Ascending aorta (tissue), 2 donors: ENCODE data around the gene ADAMTS14. TPM values are rescaled to one million over a fixed set of nuclear protein-coding genes. Genes with fewer than 3 reads are reported as not detected.
"Not testable (repeated sequence)": the region's sequence is repeated elsewhere in the genome, so short reads cannot be mapped to it uniquely, and the experiment has no call there.

Source experiments
- DNase-seq, 2 donors: peaks; one replicate each; pipeline ENCODE4 v3.0.0-alpha.2; 2019; ENCODE audit warnings: low spot score in 2 of 2
- H3K27ac ChIP-seq, 2 donors: fragments of 200-600 bp; sonication (generic); one replicate each; pipeline ENCODE4 v1.5.1; 2016 to 2017; ENCODE audit warnings: mild to moderate bottlenecking in 1 of 2
- H3K27me3 ChIP-seq: fragments of 200-600 bp; sonication (generic); one replicate; pipeline ENCODE4 v1.5.1; 2017
- H3K36me3 ChIP-seq, 2 donors: fragments of 200-600 bp; sonication (generic); one replicate each; pipeline ENCODE4 v1.5.1; 2016
- H3K4me1 ChIP-seq, 2 donors: fragments of 200-600 bp; sonication (generic); one replicate each; pipeline ENCODE4 v1.5.1; 2016 to 2017; ENCODE audit warnings: mild to moderate bottlenecking in 1 of 2
- H3K4me3 ChIP-seq, 2 donors: fragments of 200-600 bp; sonication (generic); one replicate each; pipeline ENCODE4 v1.5.1; 2016 to 2017; ENCODE audit warnings: mild to moderate bottlenecking in 1 of 2
- H3K9me3 ChIP-seq, 2 donors: fragments of 200-600 bp; sonication (generic); one replicate each; pipeline ENCODE4 v1.5.1; 2016
- CTCF ChIP-seq, 3 experiments: fragments of 200-600 bp in 2 of 3; fragments of 450-650 bp in 1 of 3; sonication (generic) in 2 of 3; IDR thresholded peaks; one replicate each; pipeline ENCODE4 v1.5.1; 2016 to 2019; ENCODE audit warnings: antibody characterized with exemption in 3 of 3, mild to moderate bottlenecking in 1 of 3, moderate library complexity in 1 of 3
- intact Hi-C: fragments of 100-400 bp; cut with DNase I; formaldehyde crosslinking; loops from one replicate; pipeline ENCODE4 v1.15.1; 2023
- total RNA-seq: library from RNA; depleted of rRNA; stranded (reverse); fragments of >200 nt; gene quantifications from one replicate; pipeline ENCODE4 v1.1.0, GENCODE V29; 2016

Gene ADAMTS14
- total RNA-seq, 1 donor from 2014 or later, result 0.32 TPM

- Histone ChIP-seq H3K27me3 (no peaks in the 10 kb centered on the region), H3K9me3 (peaks cover 0 to 6% of the 10 kb centered on the region in 2 donors), H3K36me3 (no peaks in the 10 kb centered on the region), H3K4me1 (no peaks in the 10 kb centered on the region), H3K27ac (no peak overlapping the region), H3K4me3 (no peak overlapping the region)
- no peak for DNase-seq
- TF ChIP-seq CTCF (IDR thresholded peaks at IDR 0.05), result no peak
- intact Hi-C loops, result no loop called here
Observed at GRCh38 chr10:70634011-70634410, 38.3 kb upstream of the ADAMTS14 start.

DNA sequence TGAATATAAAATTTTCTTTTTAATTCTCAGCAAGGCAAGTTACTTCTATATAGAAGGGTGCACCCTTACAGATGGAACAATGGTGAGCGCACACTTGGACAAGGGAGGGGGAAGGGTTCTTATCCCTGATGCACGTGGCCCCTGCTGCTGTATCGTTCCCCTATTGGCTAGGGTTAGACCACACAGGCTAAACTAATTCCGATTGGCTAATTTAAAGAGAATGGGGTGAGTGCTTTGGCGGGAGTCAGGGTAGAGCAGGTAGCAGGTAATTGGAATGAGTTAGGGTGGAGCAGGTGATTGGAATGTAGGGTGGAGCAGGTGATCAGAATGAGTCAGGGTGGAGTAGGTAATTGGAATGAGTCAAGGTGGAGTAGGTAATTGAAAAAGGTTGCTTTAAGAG, 37.8 kb upstream of the ADAMTS14 start:
- DNase-seq, H3K4me1 ChIP-seq, H3K36me3 ChIP-seq, H3K9me3 ChIP-seq, H3K27me3 ChIP-seq, H3K4me3 ChIP-seq, H3K27ac ChIP-seq, intact Hi-C loops: not testable (repeated sequence)

DNA sequence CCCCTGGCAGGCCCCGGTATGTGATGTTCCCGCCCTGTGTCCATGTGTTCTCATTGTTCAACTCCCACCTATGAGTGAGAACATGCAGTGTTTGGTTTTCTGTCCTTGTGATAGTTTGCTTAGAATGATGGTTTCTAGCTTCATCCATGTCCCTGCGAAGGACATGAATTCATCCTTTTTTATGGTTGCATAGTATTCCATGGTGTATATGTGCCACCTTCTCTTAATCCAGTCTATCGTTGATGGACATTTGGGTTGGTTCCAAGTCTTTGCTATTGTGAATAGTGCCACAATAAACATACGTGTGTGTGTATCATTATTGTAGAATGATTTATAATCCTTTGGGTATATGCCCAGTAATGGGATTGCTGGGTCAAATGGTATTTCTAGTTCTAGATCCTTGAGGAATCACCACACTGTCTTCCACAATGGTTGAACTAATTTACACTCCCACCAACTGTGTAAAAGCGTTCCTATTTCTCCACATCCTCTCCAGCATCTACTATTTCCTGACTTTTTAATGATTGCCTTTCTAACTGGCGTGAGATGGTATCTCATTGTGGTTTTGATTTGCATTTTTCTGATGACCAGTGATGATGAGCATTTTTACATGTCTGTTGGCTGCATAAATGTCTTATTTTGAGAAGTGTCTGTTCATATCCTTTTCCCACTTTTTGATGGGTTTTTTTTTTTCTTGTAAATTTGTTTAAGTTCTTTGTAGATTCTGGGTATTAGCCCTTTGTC, 32.5 kb upstream of the ADAMTS14 start:
- H3K36me3 ChIP-seq, H3K27me3 ChIP-seq, H3K27ac ChIP-seq, DNase-seq, H3K4me1 ChIP-seq, H3K9me3 ChIP-seq, intact Hi-C loops, H3K4me3 ChIP-seq: not testable (repeated sequence)

DNA sequence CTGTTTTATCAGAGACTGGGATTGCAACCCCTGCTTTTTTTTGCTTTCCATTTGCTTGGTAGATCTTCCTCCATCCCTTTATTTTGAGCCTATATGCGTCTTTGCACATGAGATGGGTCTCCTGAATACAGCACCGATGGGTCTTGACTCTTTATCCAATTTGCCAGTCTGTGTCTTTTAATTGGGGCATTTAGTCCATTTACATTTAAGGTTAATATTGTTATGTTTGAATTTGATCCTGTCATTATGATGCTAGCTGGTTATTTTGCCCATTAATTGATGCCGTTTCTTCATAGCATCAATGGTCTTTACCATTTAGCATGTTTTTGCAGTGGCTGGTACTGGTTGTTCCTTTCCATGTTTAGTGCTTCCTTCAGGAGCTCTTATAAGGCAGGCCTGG, 29.0 kb upstream of the ADAMTS14 start:
- H3K27ac ChIP-seq, H3K9me3 ChIP-seq, H3K36me3 ChIP-seq, H3K4me3 ChIP-seq, intact Hi-C loops, H3K27me3 ChIP-seq, DNase-seq, H3K4me1 ChIP-seq: not testable (repeated sequence)

DNA sequence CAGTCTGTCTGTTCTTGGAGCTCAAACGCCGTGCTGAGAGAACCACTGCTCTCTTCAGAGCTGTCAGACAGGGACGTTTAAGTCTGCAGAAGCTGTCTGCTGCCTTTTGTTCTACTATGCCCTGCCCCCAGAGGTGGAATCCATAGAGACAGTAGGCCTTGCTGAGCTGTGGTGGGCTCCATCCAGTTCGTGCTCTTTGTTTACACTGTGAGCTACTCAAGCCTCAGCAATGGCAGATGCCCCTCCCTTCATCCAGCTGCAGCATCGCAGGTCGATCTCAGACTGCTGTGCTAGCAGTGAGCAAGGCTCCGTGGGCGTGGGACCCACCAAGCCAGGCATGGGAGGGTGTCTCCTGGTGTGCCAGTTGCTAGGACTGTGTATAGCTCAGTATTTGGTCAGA, 27.3 kb upstream of the ADAMTS14 start:
- H3K4me1 ChIP-seq, H3K27ac ChIP-seq, H3K27me3 ChIP-seq, H3K4me3 ChIP-seq, DNase-seq, H3K9me3 ChIP-seq, intact Hi-C loops, H3K36me3 ChIP-seq: not testable (repeated sequence)

- no peak for DNase-seq
- intact Hi-C loops, result no loop called here
- H3K27ac ChIP-seq, result no peak overlapping the region
Observed at GRCh38 chr10:70647086-70647485, 25.2 kb upstream of the ADAMTS14 start.

DNA sequence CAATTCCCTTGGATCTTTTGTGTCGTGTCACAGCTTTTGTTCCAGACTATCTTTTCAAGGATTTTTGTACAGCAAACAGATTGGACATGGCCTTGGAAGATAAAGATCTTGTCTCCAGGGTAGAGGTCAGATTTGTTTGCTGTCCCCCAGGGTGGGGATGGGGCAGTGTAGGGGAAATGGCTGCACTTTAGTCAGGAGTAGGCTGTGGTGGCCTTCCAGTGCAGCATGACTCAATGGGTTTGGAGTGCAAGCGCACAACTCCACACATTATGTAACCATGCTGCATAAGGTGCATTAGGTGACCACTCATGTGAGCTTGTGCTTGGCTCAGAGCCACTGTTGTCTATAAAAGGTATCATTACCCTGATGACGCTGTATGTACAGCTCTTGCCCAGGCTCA, 23.9 kb upstream of the ADAMTS14 start:
- Histone ChIP-seq H3K27ac (no peak overlapping the region), H3K9me3 (no peaks in the 10 kb centered on the region), H3K4me3 (no peak overlapping the region), H3K27me3 (no peaks in the 10 kb centered on the region), H3K4me1 (no peaks in the 10 kb centered on the region), H3K36me3 (no peaks in the 10 kb centered on the region)
- no peak for TF ChIP-seq CTCF (IDR thresholded peaks at IDR 0.05)
- intact Hi-C loops, result no loop called here
- DNase-seq, result no peak

More at GRCh38 chr10:70647086-70647485, 25.2 kb upstream of the ADAMTS14 start:
- Histone ChIP-seq H3K36me3 (no peaks in the 10 kb centered on the region), H3K9me3 (no peaks in the 10 kb centered on the region), H3K4me3 (no peak overlapping the region), H3K4me1 (no peaks in the 10 kb centered on the region), H3K27me3 (no peaks in the 10 kb centered on the region)
- TF ChIP-seq CTCF (IDR thresholded peaks at IDR 0.05), result no peak

GRCh38 chr10:70649526-70649925, 22.8 kb upstream of the ADAMTS14 start:
- Histone ChIP-seq H3K4me1 (no peaks in the 10 kb centered on the region), H3K27ac (no peak overlapping the region), H3K4me3 (no peak overlapping the region), H3K27me3 (no peaks in the 10 kb centered on the region), H3K36me3 (no peaks in the 10 kb centered on the region), H3K9me3 (no peaks in the 10 kb centered on the region)
- no peak for DNase-seq
- intact Hi-C loops, result no loop called here
- no peak for TF ChIP-seq CTCF (IDR thresholded peaks at IDR 0.05)
